ENCODE data around the gene IQCK.
A peak's percentile ranks its signal among the peaks of the same experiment; 100 is the strongest.
"Not testable (repeated sequence)": the region's sequence is repeated elsewhere in the genome, so short reads cannot be mapped to it uniquely, and the experiment has no call there.

IQCK gene

GRCh38 chr16:19713697-19714096, 4.4 kb upstream of the IQCK start:
- Histone ChIP-seq H3K27me3 (ENCODE audit: insufficient read depth, low read length) (no peaks in the 10 kb centered on the region), H3K4me3 (ENCODE audit: low read length) (no peak overlapping the region), H3K36me3 (ENCODE audit: insufficient read depth, low read length) (peaks cover 60% of the 10 kb centered on the region), H3K9me3 (ENCODE audit: low read length) (no peaks in the 10 kb centered on the region), H3K4me1 (ENCODE audit: insufficient read depth, low read length) (peaks cover 6% of the 10 kb centered on the region), H2AFZ (ENCODE audit: low read depth, low read length) (no peak overlapping the region)

GRCh38 chr16:19715566-19715965, 2.5 kb upstream of the IQCK start:
- Histone ChIP-seq H3K4me3 (ENCODE audit: low read length) (no peak overlapping the region), H3K27me3 (ENCODE audit: insufficient read depth, low read length) (no peaks in the 10 kb centered on the region), H2AFZ (ENCODE audit: low read depth, low read length) (no peak overlapping the region), H3K9me3 (ENCODE audit: low read length) (no peaks in the 10 kb centered on the region), H3K4me1 (ENCODE audit: insufficient read depth, low read length) (peaks cover 8% of the 10 kb centered on the region), H3K36me3 (ENCODE audit: insufficient read depth, low read length) (peaks cover 42% of the 10 kb centered on the region)

- no peak overlapping the region for H2AFZ ChIP-seq (ENCODE audit: low read depth, low read length)
- no peaks in the 10 kb centered on the region for H3K9me3 ChIP-seq (ENCODE audit: low read length)
- peaks cover 38% of the 10 kb centered on the region for H3K36me3 ChIP-seq (ENCODE audit: insufficient read depth, low read length)
- H3K27me3 ChIP-seq (ENCODE audit: insufficient read depth, low read length) = no peaks in the 10 kb centered on the region
- H3K4me1 ChIP-seq (ENCODE audit: insufficient read depth, low read length) = peaks cover 8% of the 10 kb centered on the region
- peak overlapping the region; percentile 67 for H3K4me3 ChIP-seq (ENCODE audit: low read length)
These were observed 1.9 kb upstream of the IQCK start for GRCh38 chr16:19716183-19716582.

GRCh38 chr16:19716728-19717127, 1.3 kb upstream of the IQCK start:
- H3K36me3 ChIP-seq (ENCODE audit: insufficient read depth, low read length) = peaks cover 32% of the 10 kb centered on the region
- H3K27me3 ChIP-seq (ENCODE audit: insufficient read depth, low read length); H3K4me1 ChIP-seq (ENCODE audit: insufficient read depth, low read length); H3K9me3 ChIP-seq (ENCODE audit: low read length); H2AFZ ChIP-seq (ENCODE audit: low read depth, low read length): not testable (repeated sequence)
- H3K4me3 ChIP-seq (ENCODE audit: low read length) = peak overlapping the region; percentile 67

- peak overlapping the region; percentile 86 for H2AFZ ChIP-seq (ENCODE audit: low read depth, low read length)
These were observed 757 bp upstream of the IQCK start for GRCh38 chr16:19717314-19717713.

GRCh38 chr16:19718624-19718965, 524 bp downstream of the IQCK start:
- peak overlapping the region; percentile 67 for H3K4me3 ChIP-seq (ENCODE audit: low read length)
- no peaks in the 10 kb centered on the region for H3K27me3 ChIP-seq (ENCODE audit: insufficient read depth, low read length)
- H3K4me1 ChIP-seq (ENCODE audit: insufficient read depth, low read length) = peaks cover 8% of the 10 kb centered on the region
- H3K9me3 ChIP-seq (ENCODE audit: low read length) = no peaks in the 10 kb centered on the region
- H2AFZ ChIP-seq (ENCODE audit: low read depth, low read length) = peak overlapping the region; percentile 86
- H3K36me3 ChIP-seq (ENCODE audit: insufficient read depth, low read length) = peaks cover 14% of the 10 kb centered on the region

More at GRCh38 chr16:19717314-19717713, 757 bp upstream of the IQCK start:
- Histone ChIP-seq H3K9me3 (ENCODE audit: low read length) (no peaks in the 10 kb centered on the region), H3K27me3 (ENCODE audit: insufficient read depth, low read length) (no peaks in the 10 kb centered on the region), H3K36me3 (ENCODE audit: insufficient read depth, low read length) (peaks cover 26% of the 10 kb centered on the region), H3K4me1 (ENCODE audit: insufficient read depth, low read length) (peaks cover 8% of the 10 kb centered on the region), H3K4me3 (ENCODE audit: low read length) (peak overlapping the region; percentile 67)

- Histone ChIP-seq H3K27me3 (ENCODE audit: insufficient read depth, low read length) (no peaks in the 10 kb centered on the region), H3K4me3 (ENCODE audit: low read length) (no peak overlapping the region), H2AFZ (ENCODE audit: low read depth, low read length) (no peak overlapping the region), H3K4me1 (ENCODE audit: insufficient read depth, low read length) (peaks cover 3% of the 10 kb centered on the region), H3K9me3 (ENCODE audit: low read length) (no peaks in the 10 kb centered on the region), H3K36me3 (ENCODE audit: insufficient read depth, low read length) (no peaks in the 10 kb centered on the region)
These were observed 4.3 kb downstream of the IQCK start for GRCh38 chr16:19722269-19722952.

GRCh38 chr16:19722981-19723380, 4.9 kb downstream of the IQCK start:
- Histone ChIP-seq H3K27me3 (ENCODE audit: insufficient read depth, low read length) (no peaks in the 10 kb centered on the region), H3K36me3 (ENCODE audit: insufficient read depth, low read length) (no peaks in the 10 kb centered on the region), H3K4me1 (ENCODE audit: insufficient read depth, low read length) (peaks cover 3% of the 10 kb centered on the region), H3K9me3 (ENCODE audit: low read length) (no peaks in the 10 kb centered on the region), H2AFZ (ENCODE audit: low read depth, low read length) (no peak overlapping the region), H3K4me3 (ENCODE audit: low read length) (no peak overlapping the region)

GRCh38 chr16:19728636-19728965, 10.5 kb downstream of the IQCK start:
- Histone ChIP-seq H3K4me3 (ENCODE audit: low read length) (no peak overlapping the region), H3K9me3 (ENCODE audit: low read length) (peaks cover 10% of the 10 kb centered on the region), H2AFZ (ENCODE audit: low read depth, low read length) (no peak overlapping the region), H3K27me3 (ENCODE audit: insufficient read depth, low read length) (no peaks in the 10 kb centered on the region), H3K4me1 (ENCODE audit: insufficient read depth, low read length) (no peaks in the 10 kb centered on the region), H3K36me3 (ENCODE audit: insufficient read depth, low read length) (peaks cover 25% of the 10 kb centered on the region)

GRCh38 chr16:19733551-19733950, 15.5 kb downstream of the IQCK start:
- peaks cover 12% of the 10 kb centered on the region for H3K9me3 ChIP-seq (ENCODE audit: low read length)
- H3K4me3 ChIP-seq (ENCODE audit: low read length) = no peak overlapping the region
- H3K4me1 ChIP-seq (ENCODE audit: insufficient read depth, low read length) = no peaks in the 10 kb centered on the region
- peaks cover 62% of the 10 kb centered on the region for H3K36me3 ChIP-seq (ENCODE audit: insufficient read depth, low read length)
- H2AFZ ChIP-seq (ENCODE audit: low read depth, low read length) = no peak overlapping the region
- H3K27me3 ChIP-seq (ENCODE audit: insufficient read depth, low read length) = no peaks in the 10 kb centered on the region

GRCh38 chr16:19735074-19735867, 17.2 kb downstream of the IQCK start:
- Histone ChIP-seq H3K4me1 (ENCODE audit: insufficient read depth, low read length) (no peaks in the 10 kb centered on the region), H3K27me3 (ENCODE audit: insufficient read depth, low read length) (no peaks in the 10 kb centered on the region), H3K36me3 (ENCODE audit: insufficient read depth, low read length) (peaks cover 72% of the 10 kb centered on the region), H3K4me3 (ENCODE audit: low read length) (no peak overlapping the region), H3K9me3 (ENCODE audit: low read length) (peaks cover 10% of the 10 kb centered on the region), H2AFZ (ENCODE audit: low read depth, low read length) (no peak overlapping the region)

GRCh38 chr16:19737306-19738038, 19.4 kb downstream of the IQCK start:
- Histone ChIP-seq H3K36me3 (ENCODE audit: insufficient read depth, low read length) (peaks cover 57% of the 10 kb centered on the region), H3K9me3 (ENCODE audit: low read length) (peaks cover 2% of the 10 kb centered on the region), H3K27me3 (ENCODE audit: insufficient read depth, low read length) (no peaks in the 10 kb centered on the region), H2AFZ (ENCODE audit: low read depth, low read length) (no peak overlapping the region), H3K4me1 (ENCODE audit: insufficient read depth, low read length) (no peaks in the 10 kb centered on the region), H3K4me3 (ENCODE audit: low read length) (no peak overlapping the region)

GRCh38 chr16:19741354-19741753, 23.3 kb downstream of the IQCK start:
- Histone ChIP-seq H3K27me3 (ENCODE audit: insufficient read depth, low read length) (no peaks in the 10 kb centered on the region), H3K36me3 (ENCODE audit: insufficient read depth, low read length) (peaks cover 30% of the 10 kb centered on the region), H3K4me3 (ENCODE audit: low read length) (no peak overlapping the region), H3K4me1 (ENCODE audit: insufficient read depth, low read length) (peaks cover 21% of the 10 kb centered on the region), H3K9me3 (ENCODE audit: low read length) (no peaks in the 10 kb centered on the region), H2AFZ (ENCODE audit: low read depth, low read length) (no peak overlapping the region)

Data from neuron (in vitro differentiated cells).